GM13977 (cell line): ENCODE data around the gene PAM.

ENCODE experiments used
- DNase-seq: peaks from one replicate; pipeline ENCODE4 v3.0.0; 2012; ENCODE audit warnings: low spot score
- CTCF ChIP-seq: IDR thresholded peaks from 2 replicates; pipeline ENCODE4 v1.5.1; 2012; ENCODE audit warnings: mild to moderate bottlenecking, control low read depth; ENCODE audit not compliant: insufficient read depth; ENCODE audit errors: extremely low read depth, missing control alignments
- in situ Hi-C: fragments of 300-500 bp; cut with MboI; formaldehyde crosslinking; loops from one replicate; pipeline ENCODE4 v1.12.0; 2022; ENCODE audit warnings: low sequenced_read_pairs, low pct_unique_long_range_greater_than_20kb, mixed read lengths, inconsistent platforms; ENCODE audit not compliant: unreplicated experiment

The PAM gene

GRCh38 chr5:102823441-102823874 lies 68.4 kb downstream of the PAM start:
- DNase-seq, result no peak
- in situ Hi-C loops, result no loop called here
- no peak for TF ChIP-seq CTCF

GRCh38 chr5:102826629-102827028 lies 71.5 kb downstream of the PAM start:
- in situ Hi-C loops, result no loop called here
- DNase-seq, result no peak
- TF ChIP-seq CTCF, result no peak

DNA sequence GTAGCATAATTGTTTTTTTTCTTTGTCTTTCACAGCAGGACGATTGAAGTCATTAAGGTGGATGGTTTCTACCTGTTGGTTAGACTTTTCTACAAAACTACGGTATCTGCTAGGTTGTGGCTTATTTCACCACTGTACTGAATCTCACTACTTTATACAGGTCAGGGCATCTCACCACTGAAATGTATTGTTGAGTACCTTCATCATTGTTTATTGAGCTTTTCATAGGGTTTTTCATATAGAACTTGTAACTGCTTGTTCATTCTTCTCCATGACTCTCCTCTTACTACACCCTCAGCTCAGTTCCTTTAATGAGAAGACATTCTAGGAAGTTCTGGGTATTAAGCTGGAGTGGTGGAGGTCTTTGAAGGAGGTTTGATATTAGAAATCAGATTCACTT lies 75.1 kb downstream of the PAM start:
- no peak for DNase-seq
- TF ChIP-seq CTCF, result no peak
- in situ Hi-C loops, result no loop called here

- DNase-seq, result no peak
- in situ Hi-C loops, result no loop called here
- TF ChIP-seq CTCF, result no peak
Observed at GRCh38 chr5:102832445-102832844, 77.3 kb downstream of the PAM start.

DNA sequence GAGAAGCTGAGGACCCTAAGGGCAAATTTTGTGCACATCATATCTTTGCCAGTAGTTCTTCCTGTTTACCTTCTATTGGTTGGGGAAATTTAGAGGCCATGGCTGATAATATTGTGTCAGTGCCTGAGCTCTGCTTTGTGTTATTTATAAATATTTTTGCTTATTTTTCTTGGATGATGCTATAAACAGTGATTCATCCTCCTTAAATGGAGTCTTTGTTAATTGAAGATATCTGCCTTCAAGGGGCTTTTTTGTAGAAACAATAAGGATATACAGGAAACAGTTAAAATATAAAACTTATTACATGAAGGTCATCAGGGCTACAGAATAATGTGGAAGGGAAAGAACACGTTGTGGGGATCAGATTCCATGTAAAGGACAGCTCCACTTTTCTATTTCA lies 78.0 kb downstream of the PAM start:
- no peak for DNase-seq
- TF ChIP-seq CTCF, result no peak
- in situ Hi-C loops, result no loop called here

- in situ Hi-C loops, result no loop called here
- TF ChIP-seq CTCF, result no peak
- no peak for DNase-seq
Observed at GRCh38 chr5:102834438-102834964, 79.4 kb downstream of the PAM start.

DNA sequence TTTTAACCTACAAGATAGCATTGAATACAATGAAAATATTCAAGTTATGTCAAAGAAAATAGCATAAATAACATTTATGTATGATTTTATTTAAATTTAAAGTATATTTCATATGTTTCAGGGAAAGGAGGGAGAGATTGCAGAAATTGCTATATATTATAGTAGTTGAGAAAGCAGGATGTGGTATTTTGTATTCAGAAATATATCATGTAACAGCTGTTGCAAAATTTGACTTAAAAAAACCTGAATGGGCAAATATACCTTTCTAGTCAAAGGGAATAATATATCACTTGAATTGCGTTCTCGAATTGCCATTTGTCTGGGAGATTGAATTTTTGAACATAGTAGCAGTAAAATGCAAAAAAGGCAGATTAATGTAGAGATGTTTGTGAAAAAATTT lies 80.6 kb downstream of the PAM start:
- no peak for TF ChIP-seq CTCF
- in situ Hi-C loops, result no loop called here
- no peak for DNase-seq
